HG03432 (cell line): ENCODE data around the gene UBAP1L.

ENCODE experiments used
- ATAC-seq: cut with Tn5 transposase; IDR thresholded peaks from one replicate; pipeline ENCODE4 v1.9.1; 2021; ENCODE audit warnings: mild to moderate bottlenecking, moderate library complexity; ENCODE audit not compliant: unreplicated experiment

Gene UBAP1L

DNA sequence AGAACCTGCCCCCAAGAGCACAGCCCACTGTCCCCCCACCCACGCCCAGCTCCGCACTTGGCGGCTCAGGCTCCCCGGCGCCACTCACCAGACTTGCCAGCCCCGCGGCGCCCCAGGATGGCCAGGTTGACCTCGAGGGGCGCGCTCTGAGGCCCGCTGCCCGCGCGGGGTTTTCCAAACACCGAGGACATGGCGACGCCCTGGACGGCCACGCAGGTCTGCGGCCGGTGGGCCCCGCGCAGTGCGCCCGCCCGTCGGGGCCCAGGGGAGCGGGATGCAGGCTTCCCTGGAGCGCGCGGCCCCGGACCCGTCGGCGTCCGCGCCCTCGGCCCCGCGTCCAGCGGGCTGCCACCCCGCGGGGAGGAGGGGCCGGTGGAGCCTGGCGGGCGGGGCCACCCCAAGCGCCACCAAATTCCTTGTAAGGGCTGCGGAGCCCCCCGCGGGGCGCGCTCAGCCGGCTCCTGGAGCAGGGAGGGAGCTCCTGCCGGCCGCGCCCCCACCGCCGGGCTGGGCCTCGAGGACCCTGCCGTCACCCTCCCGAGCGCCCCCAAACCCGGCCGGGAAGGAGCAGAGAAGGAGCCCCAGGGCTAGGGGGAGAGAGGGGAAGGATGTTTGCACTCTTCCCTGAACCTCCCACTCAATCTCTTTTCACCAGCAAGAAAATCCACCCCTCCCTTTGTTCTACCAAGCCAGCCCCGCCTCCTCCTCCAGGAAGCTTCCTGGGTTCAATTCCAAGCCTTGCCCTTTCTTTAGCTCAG is 47.2 kb downstream of the UBAP1L start, which contains the start of gene RASL12:
Gene RASL12 (minus strand): TSS at position 347 of the 758 bp plus-strand sequence. CDS start 156 bp downstream, at position 191.
- ATAC-seq: no peak

GRCh38 chr15:65067317-65067644 is 47.7 kb downstream of the UBAP1L start:
- no peak for ATAC-seq

- no peak for ATAC-seq
Measured at GRCh38 chr15:65066635-65067316, 48.2 kb downstream of the UBAP1L start.

DNA sequence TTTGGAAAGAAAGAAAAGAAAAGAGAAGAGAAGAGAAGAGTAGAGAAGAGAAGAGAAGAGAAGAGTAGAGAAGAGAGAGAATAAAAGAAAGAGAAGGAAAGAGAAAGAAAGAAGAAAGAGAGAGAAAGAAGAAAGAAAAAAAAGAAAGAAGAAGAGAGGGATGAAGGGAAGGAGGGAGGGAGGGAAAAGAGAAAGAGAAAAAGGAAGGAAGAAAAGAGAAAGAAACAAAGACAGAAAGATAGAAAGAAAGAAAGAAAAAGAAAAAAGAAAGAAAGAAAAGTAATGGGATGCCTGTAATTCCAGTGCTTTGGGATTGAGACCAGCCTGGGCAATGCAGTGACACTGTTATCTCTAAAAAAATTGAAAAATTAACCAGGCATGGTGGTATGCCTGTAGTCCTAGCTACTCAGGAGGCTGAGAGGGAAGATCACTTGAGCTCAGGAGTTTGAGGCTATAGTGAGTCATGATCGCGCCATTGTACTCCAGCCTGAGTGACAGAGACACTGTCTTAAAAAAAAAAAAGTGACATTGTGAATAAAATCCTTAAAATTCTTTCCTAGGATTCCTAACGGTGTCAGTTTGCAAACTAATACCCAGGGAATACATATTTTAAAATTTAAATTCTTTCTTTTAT is 48.9 kb downstream of the UBAP1L start:
- ATAC-seq: no peak

GRCh38 chr15:65062726-65063125 is 52.3 kb downstream of the UBAP1L start:
- ATAC-seq: no peak

GRCh38 chr15:65062061-65062460 is 52.9 kb downstream of the UBAP1L start:
- ATAC-seq: no peak

DNA sequence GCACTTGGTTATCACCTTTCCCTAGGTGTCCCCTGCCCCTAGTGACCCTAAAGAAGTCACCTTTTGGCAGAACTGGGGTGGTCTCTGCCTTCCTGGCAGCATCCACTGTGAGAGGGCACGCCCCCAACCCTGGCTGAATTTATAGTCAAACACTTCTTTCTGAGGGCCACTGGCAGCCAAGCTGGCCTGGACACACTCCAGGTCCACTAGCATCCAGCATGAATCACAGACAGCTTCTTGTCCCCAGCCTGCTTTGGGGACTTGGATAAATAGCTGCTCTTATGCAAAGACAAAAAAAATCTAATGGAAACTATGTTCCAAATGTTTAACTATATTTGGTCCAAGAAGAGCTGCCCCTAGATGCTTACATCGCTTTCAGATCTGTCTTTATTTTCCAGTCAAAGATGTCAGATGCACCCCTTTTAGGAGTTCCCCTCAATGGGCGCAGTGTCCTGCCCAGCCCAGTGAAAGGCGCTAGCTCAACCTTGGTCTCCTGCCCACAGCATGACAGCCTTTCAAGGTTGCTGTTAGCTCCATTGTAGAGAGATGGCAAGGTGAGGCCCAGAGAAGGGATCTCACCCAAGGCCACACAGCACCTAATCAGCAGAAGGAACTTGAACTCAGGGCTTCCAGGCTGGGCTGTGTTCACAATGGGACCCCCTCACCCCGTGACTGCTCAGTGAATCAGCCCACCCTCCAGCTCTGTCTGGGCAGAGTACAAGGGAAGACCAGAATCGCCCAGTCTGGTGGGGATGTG is 54.2 kb downstream of the UBAP1L start:
- no peak for ATAC-seq

DNA sequence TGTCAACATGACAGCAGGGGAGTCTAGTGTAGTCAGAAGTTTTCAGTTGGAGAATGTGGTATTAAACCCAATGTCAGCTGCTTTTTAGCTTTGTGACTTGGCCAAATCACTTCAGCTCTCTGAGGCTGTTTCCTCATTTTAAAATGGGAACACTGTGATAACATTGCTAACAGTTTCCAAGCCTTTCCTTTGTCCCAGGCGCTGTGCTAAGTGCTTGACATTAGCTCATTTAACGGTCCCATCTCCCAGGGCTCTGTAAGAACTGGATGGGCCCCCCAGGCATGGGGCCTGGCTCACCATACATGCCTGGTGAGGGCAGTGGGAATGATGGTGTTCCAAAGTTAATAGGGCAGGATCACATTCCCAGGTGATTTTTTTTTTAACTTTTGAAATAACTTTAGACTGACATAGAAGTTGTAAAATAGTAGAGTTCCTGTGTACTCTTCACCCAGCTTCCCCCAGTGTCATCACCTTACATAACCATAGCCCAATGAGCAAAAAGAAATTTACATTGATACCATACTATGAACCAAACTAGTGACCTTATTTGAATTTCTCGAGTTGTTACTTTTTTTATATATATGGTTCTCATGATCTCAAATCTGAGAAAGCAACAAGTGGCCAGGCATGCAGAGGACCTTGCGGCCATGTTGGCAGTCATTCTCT is 54.9 kb downstream of the UBAP1L start:
- no peak for ATAC-seq

DNA sequence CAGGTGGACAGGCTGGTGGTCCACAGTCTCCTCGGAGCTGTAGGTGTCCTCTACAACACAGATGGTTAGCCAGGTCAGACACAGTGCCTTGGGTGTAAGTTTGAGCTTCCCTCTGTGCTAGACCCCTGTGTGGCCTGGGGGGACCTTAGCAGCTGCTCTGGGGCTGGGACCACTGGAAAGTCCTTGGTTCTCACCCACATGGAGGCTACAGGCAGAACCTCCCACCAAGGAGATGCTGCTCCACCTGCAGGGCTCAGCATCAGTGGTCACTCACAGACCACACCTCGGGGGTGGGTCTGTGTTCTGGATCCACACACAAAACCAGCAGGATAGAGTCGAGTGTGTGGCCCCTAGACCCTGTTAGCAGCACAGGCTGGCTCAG is 55.6 kb downstream of the UBAP1L start:
- ATAC-seq: no peak

- ATAC-seq: no peak
Measured at GRCh38 chr15:65058394-65059368, 56.3 kb downstream of the UBAP1L start.

DNA sequence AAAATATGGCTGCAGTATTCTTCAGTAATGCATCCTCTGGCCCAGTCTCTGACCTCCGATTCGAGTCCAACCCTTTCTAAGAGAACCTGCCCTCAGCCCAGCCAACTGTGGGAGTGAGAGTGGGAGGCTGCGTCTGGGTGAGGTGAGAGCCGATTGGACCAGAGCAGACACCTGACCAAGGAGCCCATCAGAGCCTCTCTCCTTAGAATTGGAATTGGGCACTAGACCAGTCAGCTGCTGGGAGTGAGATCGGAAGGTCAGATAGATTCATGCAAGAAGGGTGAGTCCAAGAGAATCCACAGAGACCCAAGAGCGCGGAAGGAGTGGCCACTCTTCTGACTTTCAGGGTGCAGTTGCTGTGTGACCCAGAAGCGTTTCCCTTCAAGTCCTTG is 57.5 kb downstream of the UBAP1L start:
- no peak for ATAC-seq

DNA sequence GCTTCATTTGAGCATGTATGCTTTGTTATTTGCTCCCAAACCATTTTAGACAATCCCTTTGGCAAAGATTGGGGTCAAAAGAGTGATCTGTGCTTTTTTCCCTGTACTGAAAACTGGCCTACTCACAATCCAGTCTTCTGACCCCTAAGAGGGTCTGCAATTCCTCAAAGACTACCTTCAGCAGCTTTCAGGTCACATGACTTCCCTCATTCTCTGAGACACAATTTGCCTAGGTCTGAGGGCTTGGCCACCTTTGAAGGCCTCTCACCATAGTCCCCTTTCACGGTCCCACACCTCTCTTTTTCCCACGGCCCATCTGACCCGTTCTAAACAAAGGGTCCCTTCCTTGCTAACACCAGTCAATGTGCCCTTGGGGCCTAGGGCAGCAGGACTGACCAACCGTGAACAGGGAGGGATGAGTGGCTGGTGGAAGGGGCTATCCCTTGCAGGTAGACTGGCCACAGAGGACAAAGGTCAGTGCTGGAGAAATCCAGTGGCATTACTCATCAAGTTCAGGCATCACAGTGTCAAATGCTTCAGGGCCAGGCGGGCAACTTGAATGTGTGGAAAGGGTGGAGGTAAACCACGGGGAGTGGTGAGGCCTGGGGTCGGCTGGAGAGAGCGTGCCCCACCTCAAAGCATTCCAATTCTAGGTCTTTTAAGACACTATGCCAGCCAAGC is 58.0 kb downstream of the UBAP1L start:
- no peak for ATAC-seq

DNA sequence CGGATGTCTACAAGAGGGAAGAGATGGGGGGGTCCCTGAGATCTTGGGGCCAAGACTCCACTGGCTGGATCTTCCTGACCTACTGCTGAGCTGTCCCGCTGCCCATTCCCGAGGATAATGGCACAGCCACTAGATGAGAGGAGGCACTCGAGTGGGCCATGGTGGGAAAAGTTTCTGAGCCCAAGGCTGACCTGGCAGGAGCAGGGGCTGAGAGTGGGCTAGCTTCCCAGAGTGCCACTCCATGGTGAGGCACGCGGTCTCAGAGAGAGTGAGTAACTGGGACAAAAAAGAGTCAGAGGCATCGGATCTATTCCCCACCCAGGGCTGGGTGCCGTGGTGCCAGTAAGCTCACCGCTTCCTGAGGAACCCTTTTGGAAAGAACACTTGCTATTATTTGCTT is 58.9 kb downstream of the UBAP1L start:
- no peak for ATAC-seq

- ATAC-seq: no peak
Measured at GRCh38 chr15:65055201-65055870, 59.7 kb downstream of the UBAP1L start.

DNA sequence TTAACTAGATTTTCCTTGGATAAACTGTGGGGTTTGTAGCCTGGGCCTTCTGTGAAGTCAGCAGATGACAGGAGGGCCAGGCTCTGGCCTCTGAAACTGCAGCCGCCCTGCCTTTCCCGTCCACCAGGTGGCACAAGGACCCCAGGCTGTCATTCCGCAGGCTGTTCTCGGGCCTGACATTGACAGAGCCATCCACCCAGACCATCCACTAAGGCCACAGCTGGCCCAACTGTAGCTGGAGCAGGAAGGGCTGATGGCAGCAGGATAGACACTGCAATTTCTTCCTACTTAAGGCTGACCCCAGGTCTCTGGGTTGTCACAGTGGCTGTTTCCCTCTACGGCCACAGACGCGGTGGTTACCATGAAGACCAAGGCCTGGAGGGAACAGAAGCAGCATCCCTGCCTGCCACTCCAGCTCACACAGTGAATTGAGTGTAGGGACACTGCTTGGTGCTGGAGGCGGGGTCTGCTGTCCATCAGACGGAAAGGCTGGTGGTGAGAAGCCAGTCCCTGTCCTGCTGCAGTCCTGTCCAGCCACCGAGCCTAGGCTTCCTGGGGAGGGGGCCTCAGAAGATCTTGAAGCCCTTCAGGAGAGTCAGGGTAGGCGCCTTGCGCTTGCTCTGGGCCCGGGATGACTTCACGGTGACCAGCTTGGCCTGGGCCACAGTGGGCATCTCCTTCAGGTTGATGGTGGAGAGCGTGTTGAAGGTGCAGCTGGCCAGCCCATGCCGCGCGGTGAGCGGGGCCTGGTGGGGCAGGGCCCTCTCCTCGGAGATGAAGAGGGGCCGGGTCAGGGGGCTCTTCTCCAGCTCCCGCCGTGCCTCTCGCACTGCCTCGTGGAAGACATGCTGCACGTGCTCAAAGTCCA is 60.4 kb downstream of the UBAP1L start:
- ATAC-seq: no peak

DNA sequence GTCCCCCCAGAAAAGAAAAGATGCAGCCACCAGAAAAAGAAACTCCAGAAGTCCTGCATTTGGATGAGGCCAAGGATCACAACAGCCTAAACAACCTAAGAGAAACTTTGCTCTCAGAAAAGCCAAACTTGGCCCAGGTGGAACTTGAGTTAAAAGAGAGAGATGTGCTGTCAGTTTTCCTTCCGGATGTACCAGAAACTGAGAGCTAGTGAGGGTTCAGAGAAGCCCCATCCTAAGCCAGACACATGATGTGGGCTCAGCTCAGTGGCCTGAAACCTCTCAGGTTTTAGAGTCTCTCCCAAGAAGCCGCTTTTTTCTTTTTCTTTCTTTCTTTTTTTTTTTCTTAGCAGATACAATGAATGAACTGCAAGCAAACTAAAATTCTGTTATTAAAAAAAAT is 62.0 kb downstream of the UBAP1L start:
- ATAC-seq: no peak

DNA sequence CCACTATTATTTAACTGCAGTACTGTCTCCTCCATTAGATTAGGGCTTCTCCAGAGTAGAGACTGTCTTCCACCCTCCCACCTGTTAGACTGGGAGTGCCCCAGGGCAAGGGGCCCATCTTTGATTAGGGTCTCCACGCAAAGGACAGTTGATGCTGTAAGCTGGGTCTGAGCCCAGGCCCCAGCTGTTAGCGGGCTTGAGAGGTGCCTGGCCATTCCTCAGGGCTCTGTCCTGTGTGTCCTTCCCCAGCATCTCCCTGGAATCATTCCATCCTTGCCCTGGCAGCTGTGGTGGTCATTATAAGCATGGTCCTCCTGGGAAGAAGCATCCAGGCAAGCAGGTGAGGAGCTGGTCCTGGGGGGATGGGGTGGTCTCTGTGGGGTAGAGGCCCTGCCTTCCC is 63.7 kb downstream of the UBAP1L start:
- no peak for ATAC-seq

GRCh38 chr15:65050270-65050669 is 64.7 kb downstream of the UBAP1L start:
- ATAC-seq: no peak
